HS-5 (cell line): ENCODE data around the gene ISM1.

Experiments used
- DNase-seq: peaks from one replicate; pipeline ENCODE4 v3.0.0-alpha.2; 2012; ENCODE audit warnings: low read depth

ISM1 gene

GRCh38 chr20:13256606-13257005, 35.5 kb downstream of the ISM1 start:
- DNase-seq: no peak

- no peak for DNase-seq
Observed at GRCh38 chr20:13259921-13260320, 38.8 kb downstream of the ISM1 start.

GRCh38 chr20:13260650-13261279, 39.7 kb downstream of the ISM1 start:
- no peak for DNase-seq

DNA sequence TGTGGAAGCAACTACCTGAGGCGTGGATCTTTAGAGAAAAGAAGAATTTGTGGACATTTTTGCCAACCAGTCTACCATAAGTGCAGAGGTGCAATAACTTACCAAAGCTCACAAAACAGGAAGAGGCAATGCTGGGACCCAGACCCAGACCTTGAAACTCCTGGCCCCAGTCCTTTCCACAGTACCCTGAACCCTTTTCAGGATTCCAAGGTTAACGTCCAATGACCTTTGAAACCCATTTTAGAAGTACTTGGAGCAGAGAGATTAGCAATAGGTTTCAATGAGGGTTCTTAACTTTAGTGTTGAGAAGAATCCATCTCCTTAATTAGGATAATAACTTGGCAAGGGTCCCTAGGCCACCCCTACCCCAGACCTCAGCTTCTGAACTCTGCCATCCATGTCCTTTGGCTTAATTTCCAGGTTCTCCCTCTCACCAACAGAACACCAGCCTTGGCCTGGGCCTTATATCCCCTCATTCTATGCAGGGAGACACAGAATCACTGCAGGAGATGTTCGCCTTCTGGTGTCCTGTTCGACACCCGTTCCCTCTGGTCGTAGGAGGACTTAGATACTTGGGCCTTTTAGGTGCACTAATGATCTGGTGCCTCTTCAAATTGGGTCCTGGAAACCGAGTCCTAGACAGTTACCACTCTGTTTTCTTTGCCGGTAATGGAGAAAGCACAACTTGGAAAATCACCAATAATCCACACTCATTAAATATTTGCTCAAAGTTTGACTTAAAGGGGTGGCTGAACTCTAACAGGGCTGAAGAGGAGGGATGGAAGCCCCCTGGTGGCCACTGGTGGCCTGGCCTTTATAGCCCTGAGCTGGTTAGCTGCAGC, 40.6 kb downstream of the ISM1 start:
- DNase-seq: peak; percentile 26

GRCh38 chr20:13262302-13262650, 41.2 kb downstream of the ISM1 start:
- no peak for DNase-seq

GRCh38 chr20:13262671-13263360, 41.7 kb downstream of the ISM1 start:
- DNase-seq: no peak

DNA sequence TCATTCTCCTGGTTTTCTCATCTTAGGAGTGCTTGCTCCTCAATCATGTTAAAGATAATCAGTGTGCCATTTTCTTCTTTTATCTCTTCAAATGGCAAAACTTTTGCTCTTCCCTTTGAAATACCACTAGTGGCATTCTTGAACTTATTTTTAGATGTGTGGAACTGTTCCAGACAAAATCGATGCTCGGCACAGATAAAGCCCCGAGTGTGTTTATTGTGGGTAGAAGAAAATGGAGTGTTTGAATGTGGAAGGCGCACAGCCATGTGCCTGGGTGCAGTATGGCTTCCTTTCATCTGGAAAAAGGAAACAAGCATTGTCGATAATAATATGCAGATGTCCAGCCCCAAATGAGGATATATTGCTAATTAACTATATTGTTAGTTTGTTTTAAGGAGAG, 42.4 kb downstream of the ISM1 start:
- no peak for DNase-seq

DNA sequence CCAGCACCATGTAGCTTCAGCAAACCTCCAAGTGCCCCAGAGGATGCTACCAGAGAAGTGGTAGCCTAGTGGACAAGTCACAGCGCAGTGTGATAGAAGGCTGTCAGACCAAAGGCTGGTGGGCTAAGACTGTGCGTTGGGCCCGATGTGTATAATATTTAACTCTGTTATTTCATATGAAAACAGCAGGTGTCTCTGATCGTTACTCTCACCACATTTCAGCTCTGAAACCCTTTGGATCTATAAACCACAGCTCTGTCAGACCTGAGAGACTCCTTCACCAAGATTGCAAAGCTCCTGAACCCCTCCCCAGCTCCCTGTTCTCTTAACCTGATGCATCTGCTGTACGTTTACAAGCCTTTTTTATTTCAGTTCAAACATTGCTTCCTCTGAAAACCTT, 43.8 kb downstream of the ISM1 start:
- no peak for DNase-seq

GRCh38 chr20:13265941-13266340, 44.9 kb downstream of the ISM1 start:
- DNase-seq: no peak

- DNase-seq: no peak
Observed at GRCh38 chr20:13267231-13267630, 46.2 kb downstream of the ISM1 start.

GRCh38 chr20:13268953-13269352, 47.9 kb downstream of the ISM1 start:
- no peak for DNase-seq

DNA sequence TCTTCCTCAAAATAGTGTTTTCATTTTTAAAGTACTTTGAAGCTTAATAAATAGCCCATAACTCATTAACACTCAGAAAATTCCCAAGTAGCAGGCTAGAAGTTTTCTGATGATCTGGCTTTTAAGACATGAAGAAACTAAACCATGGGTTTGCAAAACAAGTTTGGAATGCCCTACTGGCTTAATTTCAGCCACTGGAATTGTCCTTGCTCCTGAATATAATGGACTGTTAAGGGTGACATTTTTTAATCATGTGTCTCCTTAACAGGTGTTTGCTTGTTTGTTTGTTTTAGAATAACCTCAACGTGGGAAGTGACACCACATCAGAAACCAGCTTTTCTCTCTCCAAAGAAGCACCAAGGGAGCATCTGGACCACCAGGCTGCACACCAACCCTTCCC, 49.1 kb downstream of the ISM1 start:
- no peak for DNase-seq

DNA sequence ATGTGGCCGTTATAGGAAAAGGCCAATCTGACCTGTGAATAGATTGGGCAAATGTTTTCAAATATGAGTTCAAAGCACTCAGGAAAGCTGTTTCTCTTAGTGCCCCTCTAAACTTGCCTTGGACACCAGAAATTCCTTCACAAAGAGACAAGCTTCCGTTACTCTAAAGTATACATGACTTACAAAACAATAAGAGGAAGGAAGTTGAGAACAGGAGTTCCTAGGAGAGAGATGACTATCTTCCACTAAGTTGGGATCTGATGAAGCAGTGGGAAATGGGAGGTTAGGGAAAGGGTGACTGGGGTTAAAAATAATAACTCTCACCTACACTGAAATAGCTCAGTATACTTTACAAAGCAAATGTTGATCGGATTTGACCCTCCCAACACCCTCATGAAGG, 50.0 kb downstream of the ISM1 start:
- DNase-seq: no peak

GRCh38 chr20:13271977-13272975, 51.2 kb downstream of the ISM1 start:
- DNase-seq: no peak

GRCh38 chr20:13274275-13274861, 53.3 kb downstream of the ISM1 start:
- no peak for DNase-seq

DNA sequence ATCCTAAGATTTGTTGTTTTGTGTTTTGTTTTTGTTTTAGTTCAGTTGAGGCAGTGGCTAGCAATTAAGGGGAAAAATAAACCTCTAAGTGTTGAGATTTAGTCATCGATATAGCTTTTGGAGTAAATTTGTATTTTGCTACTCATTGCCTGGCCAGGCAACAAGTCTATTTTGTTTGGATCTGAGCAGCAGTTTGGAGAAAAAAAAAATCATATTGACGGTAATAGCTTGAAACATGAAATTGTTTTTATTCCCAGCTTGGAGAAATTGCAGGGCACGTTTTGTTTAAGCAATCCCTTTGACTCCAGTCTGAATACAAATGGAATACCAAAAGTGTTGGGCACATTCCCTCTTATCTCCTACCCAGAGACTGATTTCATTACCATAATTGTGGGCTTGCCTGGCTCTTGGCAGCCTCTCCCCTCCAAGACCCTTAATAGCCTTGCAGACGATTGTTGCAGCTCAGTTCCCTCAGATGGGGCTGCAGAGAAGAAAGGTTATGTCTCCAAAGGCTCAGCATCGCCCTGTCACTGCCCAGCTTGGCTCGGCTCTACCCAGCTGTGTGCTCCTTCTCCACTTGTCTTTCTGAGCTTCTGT, 56.0 kb downstream of the ISM1 start:
- no peak for DNase-seq

DNA sequence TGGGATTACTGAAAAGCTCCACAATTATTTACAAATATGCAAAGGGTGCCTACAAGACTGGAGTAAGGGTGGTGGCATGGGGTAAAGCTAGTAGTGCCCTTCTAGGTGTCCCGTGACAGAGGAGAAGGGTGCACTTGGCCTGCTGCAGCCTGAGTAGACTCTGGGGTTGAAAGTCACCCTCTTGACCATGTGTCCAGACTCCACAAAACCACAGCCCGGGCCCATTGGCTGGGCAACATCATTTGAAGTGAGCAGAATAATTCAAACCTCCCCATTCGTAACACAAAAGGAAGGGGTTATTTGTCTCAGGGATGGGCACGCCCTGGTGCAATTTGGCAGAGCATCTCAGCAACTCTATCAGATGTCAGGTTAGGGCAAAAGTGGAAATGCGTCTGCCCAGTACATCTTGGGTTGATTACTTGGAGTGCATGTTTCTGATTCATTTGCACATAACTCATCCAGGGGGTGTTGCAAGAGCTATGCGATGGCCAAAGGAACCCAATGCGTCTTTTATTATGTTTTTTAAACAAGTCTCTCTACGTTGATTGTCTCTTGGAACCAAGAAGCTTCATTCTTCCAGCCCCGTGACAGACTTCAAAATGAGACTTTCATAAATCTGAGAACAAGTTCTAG, 56.7 kb downstream of the ISM1 start:
- DNase-seq: peak; percentile 33

DNA sequence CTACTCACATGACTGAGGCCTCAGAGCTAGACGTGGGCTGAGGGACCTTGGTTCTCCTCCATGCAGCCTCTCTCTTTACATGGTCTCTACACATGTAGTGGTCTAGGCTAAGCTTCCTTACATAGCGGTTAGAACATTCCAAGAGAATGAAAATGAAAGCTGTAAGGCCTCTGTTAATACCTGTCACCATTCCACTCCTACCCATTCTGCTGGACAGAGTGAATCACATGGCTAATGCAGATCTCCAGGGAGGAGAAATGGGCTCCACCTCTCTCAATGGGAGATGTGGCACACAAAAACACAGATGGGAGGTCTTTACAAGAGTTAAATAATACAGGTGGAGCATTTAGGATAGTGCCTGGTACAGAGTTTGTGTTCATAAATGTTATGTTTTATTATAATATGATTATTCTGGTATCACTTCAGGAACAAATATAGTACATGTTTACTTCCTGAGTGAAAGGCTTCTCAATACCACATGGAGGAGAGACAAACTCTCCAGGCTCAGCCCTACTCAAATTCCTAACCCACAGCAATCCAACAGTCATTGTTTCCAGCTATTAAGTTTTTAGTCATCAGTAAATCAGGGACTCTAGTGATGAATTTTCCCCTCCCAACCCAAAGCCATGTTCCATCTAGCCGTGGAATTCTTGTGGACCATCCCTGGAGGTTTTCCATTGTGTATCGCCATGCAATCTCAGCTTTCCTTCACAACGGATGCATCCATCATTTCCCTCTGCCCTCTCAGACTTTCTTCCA, 57.9 kb downstream of the ISM1 start:
- DNase-seq: no peak

GRCh38 chr20:13280609-13281324, 59.7 kb downstream of the ISM1 start:
- DNase-seq: no peak
